Choroid plexus epithelial cell (primary cell): Measurements from ENCODE around the gene SLC6A19.

ENCODE experiments used
- DNase-seq: peaks from one replicate; pipeline ENCODE4 v3.0.0-alpha.2; 2010; ENCODE audit warnings: low read depth
- H3K4me3 ChIP-seq: 2 replicates; pipeline ENCODE4 v1.5.1; 2011; ENCODE audit warnings: low read depth, mild to moderate bottlenecking, control low read depth, low read length, moderate library complexity
- CTCF ChIP-seq: conservative IDR thresholded peaks from 2 replicates; pipeline ENCODE4 v1.5.1; 2011; ENCODE audit warnings: low read depth, mild to moderate bottlenecking, control low read depth, inconsistent platforms, low read length, moderate library complexity

Gene SLC6A19

GRCh38 chr5:1162276-1162675 lies 39.1 kb upstream of the SLC6A19 start:
- DNase-seq: no peak
- no peak for TF ChIP-seq CTCF
- H3K4me3 ChIP-seq: no peak overlapping the region

- no peak for DNase-seq
- no peak for TF ChIP-seq CTCF
- H3K4me3 ChIP-seq: no peak overlapping the region
Observed at GRCh38 chr5:1162751-1163150, 38.6 kb upstream of the SLC6A19 start.

- DNase-seq: no peak
- no peak for TF ChIP-seq CTCF
- H3K4me3 ChIP-seq: no peak overlapping the region
Observed at GRCh38 chr5:1163366-1163765, 38.0 kb upstream of the SLC6A19 start.

GRCh38 chr5:1163879-1164278 lies 37.5 kb upstream of the SLC6A19 start:
- DNase-seq: no peak
- TF ChIP-seq CTCF: no peak
- no peak overlapping the region for H3K4me3 ChIP-seq

- no peak overlapping the region for H3K4me3 ChIP-seq
- TF ChIP-seq CTCF: no peak
- no peak for DNase-seq
Observed at GRCh38 chr5:1164696-1165630, 36.4 kb upstream of the SLC6A19 start.

- no peak for TF ChIP-seq CTCF
- no peak for DNase-seq
- H3K4me3 ChIP-seq: no peak overlapping the region
Observed at GRCh38 chr5:1165864-1166263, 35.5 kb upstream of the SLC6A19 start.

GRCh38 chr5:1166370-1166769 lies 35.0 kb upstream of the SLC6A19 start:
- no peak for DNase-seq
- TF ChIP-seq CTCF: no peak
- no peak overlapping the region for H3K4me3 ChIP-seq
